Measurements from ENCODE around the gene PARD6G.

Gene PARD6G

DNA sequence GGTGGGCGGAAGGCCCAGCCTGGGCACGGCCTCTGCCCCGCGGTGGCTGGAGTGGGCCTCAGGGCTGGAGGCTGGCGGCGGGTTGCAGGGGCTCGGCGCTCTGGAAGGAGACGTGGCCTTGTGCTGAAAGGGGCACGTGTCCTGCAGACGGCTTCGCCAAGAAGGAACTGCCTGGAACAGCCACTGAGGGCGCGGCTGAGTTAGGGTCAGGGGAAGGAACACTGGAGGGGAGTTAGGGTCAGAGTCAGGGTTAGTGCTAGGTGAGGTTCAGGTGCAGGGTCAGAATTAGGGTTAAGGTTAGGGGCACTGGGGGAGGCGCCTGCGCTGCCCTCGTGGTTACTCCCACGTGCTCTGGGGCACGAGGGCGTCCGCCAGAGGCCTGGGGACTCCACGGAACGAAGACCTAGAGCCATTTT is 139.2 kb downstream of the PARD6G start:
- Histone ChIP-seq H3K14ac (ENCODE audit: low read length in 2 of 2) (no peak overlapping the region), H4K8ac (ENCODE audit: low read length) (peak overlapping the region; percentile 12), H3K4me1 (ENCODE audit: control insufficient read depth, insufficient read depth, low read depth, low read length) (peaks cover 8% of the 10 kb centered on the region), H3K4ac (ENCODE audit: low read depth in 1 of 2, low read length in 2 of 2) (peak overlapping the region; percentile 57 to 60), H3K27ac (ENCODE audit: low read length, poor library complexity, severe bottlenecking) (no peak overlapping the region), H2BK12ac (ENCODE audit: low read length in 2 of 2) (peak overlapping the region; percentile 18 to 91), H3K36me3 (ENCODE audit: control insufficient read depth in 1 of 2, insufficient read depth in 2 of 2, low read depth in 1 of 2, low read length in 2 of 2) (no peaks in the 10 kb centered on the region), H3K9me3 (ENCODE audit: control insufficient read depth, low read length) (no peaks in the 10 kb centered on the region), H3K18ac (ENCODE audit: low read depth in 1 of 2, low read length in 2 of 2) (peak overlapping the region in 1 of 2 experiments; percentile 73), H3K23ac (ENCODE audit: low read length in 2 of 2) (no peak overlapping the region), H2BK5ac (ENCODE audit: low read depth, low read length, poor library complexity, severe bottlenecking) (no peak overlapping the region), H2AFZ (ENCODE audit: low read depth, low read length) (no peak overlapping the region), H2BK15ac (ENCODE audit: low read depth, poor library complexity, severe bottlenecking) (peak overlapping the region; percentile 83), H3K4me3 (ENCODE audit: insufficient read depth in 1 of 2, low read depth in 1 of 2, low read length in 2 of 2) (no peak overlapping the region), H3K9ac (ENCODE audit: low read length) (no peak overlapping the region), H2AK5ac (ENCODE audit: low read length, severe bottlenecking) (peak overlapping the region; percentile 53), H3K79me1 (replicated peaks; ENCODE audit: low read length, poor library complexity, severe bottlenecking) (no peaks in the 10 kb centered on the region), H2BK120ac (ENCODE audit: low read depth, low read length) (no peak overlapping the region), H3K4me2 (ENCODE audit: low read length, poor library complexity, severe bottlenecking) (no peak overlapping the region), H3K27me3 (ENCODE audit: control insufficient read depth in 1 of 2, insufficient read depth in 1 of 2, low read length in 2 of 2) (no peaks in the 10 kb centered on the region), H4K91ac (ENCODE audit: low read length) (peak overlapping the region; percentile 57)
- no peak for DNase-seq
- WGBS = 94% methylated on average over 19 of the region's 23 CpGs

DNA sequence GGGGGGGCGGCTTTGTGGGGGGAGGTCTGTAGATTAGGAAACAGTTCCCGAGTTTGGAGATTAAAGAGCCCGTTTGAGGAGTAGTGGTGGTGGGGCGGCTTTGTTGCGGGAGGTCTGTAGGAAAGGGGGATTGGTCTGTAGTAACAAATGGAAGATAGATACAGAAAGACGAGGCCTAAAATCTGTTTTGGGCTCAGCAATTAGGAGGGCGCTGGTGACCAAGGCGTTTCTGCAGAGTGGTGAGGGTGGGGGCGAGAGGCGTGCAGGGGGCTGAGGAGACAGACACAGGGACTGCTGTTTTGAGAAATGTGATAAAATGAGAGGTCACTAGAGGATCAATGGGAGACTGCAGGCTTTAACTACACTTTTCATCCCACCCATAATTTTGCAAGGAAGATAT is 139.9 kb downstream of the PARD6G start:
- H3K9ac ChIP-seq (ENCODE audit: low read length) = no peak overlapping the region
- no peaks in the 10 kb centered on the region for H3K9me3 ChIP-seq (ENCODE audit: control insufficient read depth, low read length)
- 71% methylated on average over 8 of the region's 10 CpGs for WGBS
- H3K4me3 ChIP-seq (ENCODE audit: insufficient read depth in 1 of 2, low read depth in 1 of 2, low read length in 2 of 2) = no peak overlapping the region
- H2BK15ac ChIP-seq (ENCODE audit: low read depth, poor library complexity, severe bottlenecking) = no peak overlapping the region
- no peak overlapping the region for H2BK5ac ChIP-seq (ENCODE audit: low read depth, low read length, poor library complexity, severe bottlenecking)
- H3K27ac ChIP-seq (ENCODE audit: low read length, poor library complexity, severe bottlenecking) = no peak overlapping the region
- peaks cover 8% of the 10 kb centered on the region for H3K4me1 ChIP-seq (ENCODE audit: control insufficient read depth, insufficient read depth, low read depth, low read length)
- no peak overlapping the region for H2AK5ac ChIP-seq (ENCODE audit: low read length, severe bottlenecking)
- no peaks in the 10 kb centered on the region for H3K79me1 ChIP-seq (replicated peaks; ENCODE audit: low read length, poor library complexity, severe bottlenecking)
- no peak overlapping the region for H2AFZ ChIP-seq (ENCODE audit: low read depth, low read length)
- no peaks in the 10 kb centered on the region for H3K36me3 ChIP-seq (ENCODE audit: control insufficient read depth in 1 of 2, insufficient read depth in 2 of 2, low read depth in 1 of 2, low read length in 2 of 2)
- no peak overlapping the region for H3K4me2 ChIP-seq (ENCODE audit: low read length, poor library complexity, severe bottlenecking)
- no peak overlapping the region for H2BK120ac ChIP-seq (ENCODE audit: low read depth, low read length)
- no peaks in the 10 kb centered on the region for H3K27me3 ChIP-seq (ENCODE audit: control insufficient read depth in 1 of 2, insufficient read depth in 1 of 2, low read length in 2 of 2)
- H3K18ac ChIP-seq (ENCODE audit: low read depth in 1 of 2, low read length in 2 of 2) = no peak overlapping the region
- peak overlapping the region in 1 of 2 experiments; percentile 43 for H2BK12ac ChIP-seq (ENCODE audit: low read length in 2 of 2)
- H3K4ac ChIP-seq (ENCODE audit: low read depth in 1 of 2, low read length in 2 of 2) = no peak overlapping the region
- no peak overlapping the region for H4K8ac ChIP-seq (ENCODE audit: low read length)
- DNase-seq = no peak
- H4K91ac ChIP-seq (ENCODE audit: low read length) = no peak overlapping the region
- no peak overlapping the region for H3K14ac ChIP-seq (ENCODE audit: low read length in 2 of 2)
- no peak overlapping the region for H3K23ac ChIP-seq (ENCODE audit: low read length in 2 of 2)
